HepG2 (cell line): Measurements from ENCODE around the gene SIVA1. TPM values are rescaled to one million over a fixed set of nuclear protein-coding genes. Genes with fewer than 3 reads are reported as not detected.

Experiments
- CBX5 ChIP-seq: sonication (generic); formaldehyde crosslinking; IDR thresholded peaks from 2 replicates; pipeline ENCODE4 v1.4.0; 2020; ENCODE audit warnings: missing genetic modification reagents, borderline replicate concordance
- FOXP1 ChIP-seq, 2 experiments: fragments of 450-650 bp in 1 of 2; IDR thresholded peaks; 2 replicates each; pipeline ENCODE4 v1.6.1; 2017 to 2018; ENCODE audit warnings: antibody characterized with exemption in 1 of 2
- GLMP ChIP-seq: sonication (generic); formaldehyde crosslinking; IDR thresholded peaks from 2 replicates; pipeline ENCODE4 v1.9.0; 2021; ENCODE audit warnings: missing genetic modification reagents, mild to moderate bottlenecking, borderline replicate concordance
- HNRNPLL ChIP-seq: fragments of 200-400 bp; formaldehyde crosslinking; IDR thresholded peaks from 2 replicates; pipeline ENCODE4 v1.6.1; 2017; ENCODE audit warnings: mild to moderate bottlenecking, low read depth, low read length; ENCODE audit not compliant: poor library complexity, severe bottlenecking
- KAT2B ChIP-seq: fragments of 150-350 bp; IDR thresholded peaks from 2 replicates; pipeline ENCODE4 v1.6.1; 2014; ENCODE audit warnings: low read depth, low read length, borderline replicate concordance
- MAFF ChIP-seq: IDR thresholded peaks from 2 replicates; pipeline ENCODE4 v1.6.1; 2011; ENCODE audit warnings: low read depth, low read length, improper control_type of control experiment
- MEIS1 ChIP-seq: sonication (generic); formaldehyde crosslinking; IDR thresholded peaks from 2 replicates; pipeline ENCODE4 v1.9.0; 2021; ENCODE audit warnings: mild to moderate bottlenecking, missing genetic modification reagents, moderate library complexity, borderline replicate concordance
- MTA3 ChIP-seq: sonication (generic); formaldehyde crosslinking; IDR thresholded peaks from 2 replicates; pipeline ENCODE4 v1.4.0; 2020; ENCODE audit warnings: missing genetic modification reagents
- MXI1 ChIP-seq: IDR thresholded peaks from 3 replicates; pipeline ENCODE4 v1.6.1; 2012; ENCODE audit warnings: low read depth, low read length, inconsistent platforms, borderline replicate concordance
- NBN ChIP-seq: fragments of 450-650 bp; conservative IDR thresholded peaks from 2 replicates; pipeline ENCODE4 v1.6.1; 2017
- NFIC ChIP-seq: IDR thresholded peaks from 2 replicates; pipeline ENCODE4 v1.6.1; 2012; ENCODE audit warnings: mild to moderate bottlenecking, low read length, inconsistent platforms
- POLR2AphosphoS5 ChIP-seq: IDR thresholded peaks from 2 replicates; pipeline ENCODE4 v1.6.1; 2012; ENCODE audit warnings: low read depth, low read length
- PTBP1 ChIP-seq: fragments of 200-400 bp; formaldehyde crosslinking; IDR thresholded peaks from 2 replicates; pipeline ENCODE4 v1.6.1; 2018; ENCODE audit warnings: low read length, low read depth; ENCODE audit not compliant: poor library complexity, severe bottlenecking
- RBM22 ChIP-seq: fragments of 200-400 bp; formaldehyde crosslinking; optimal IDR thresholded peaks from 2 replicates; pipeline ENCODE3; 2017; ENCODE audit warnings: mild to moderate bottlenecking, low read length, moderate library complexity
- SIX1 ChIP-seq: sonication (generic); formaldehyde crosslinking; IDR thresholded peaks from 2 replicates; pipeline ENCODE4 v1.4.0; 2020; ENCODE audit warnings: missing genetic modification reagents, borderline replicate concordance
- SMYD3 ChIP-seq: sonication (generic); formaldehyde crosslinking; IDR thresholded peaks from 2 replicates; pipeline ENCODE4 v1.8.1; 2023; ENCODE audit warnings: mild to moderate bottlenecking, missing genetic modification reagents
- SOX5 ChIP-seq: IDR thresholded peaks from 2 replicates; pipeline ENCODE4 v1.6.1; 2016; ENCODE audit warnings: borderline replicate concordance
- TIGD3 ChIP-seq: sonication (generic); formaldehyde crosslinking; IDR thresholded peaks from 2 replicates; pipeline ENCODE4 v1.5.1; 2020; ENCODE audit warnings: mild to moderate bottlenecking, missing genetic modification reagents, borderline replicate concordance
- TSC22D2 ChIP-seq: sonication (generic); formaldehyde crosslinking; IDR thresholded peaks from 2 replicates; pipeline ENCODE4 v1.5.1; 2020; ENCODE audit warnings: missing genetic modification reagents, mild to moderate bottlenecking, borderline replicate concordance
- XBP1 ChIP-seq: sonication (generic); formaldehyde crosslinking; IDR thresholded peaks from 2 replicates; pipeline ENCODE4 v1.5.0; 2020; ENCODE audit warnings: missing genetic modification reagents
- ZFP91 ChIP-seq: sonication (generic); formaldehyde crosslinking; IDR thresholded peaks from 2 replicates; pipeline ENCODE4 v1.9.0; 2022; ENCODE audit warnings: missing genetic modification reagents, mild to moderate bottlenecking, borderline replicate concordance
- ZFY ChIP-seq: sonication (generic); formaldehyde crosslinking; IDR thresholded peaks from 2 replicates; pipeline ENCODE4 v1.4.0; 2020; ENCODE audit warnings: missing genetic modification reagents
- ZNF101 ChIP-seq: sonication (generic); formaldehyde crosslinking; IDR thresholded peaks from 2 replicates; pipeline ENCODE4 v1.4.0; 2020; ENCODE audit warnings: mild to moderate bottlenecking, low read depth, missing genetic modification reagents, borderline replicate concordance
- ZNF264 ChIP-seq: sonication (generic); formaldehyde crosslinking; IDR thresholded peaks from 2 replicates; pipeline ENCODE4 v1.4.0; 2020; ENCODE audit warnings: missing genetic modification reagents
- ZNF317 ChIP-seq: sonication (generic); formaldehyde crosslinking; IDR thresholded peaks from 2 replicates; pipeline ENCODE4 v1.5.0; 2020; ENCODE audit warnings: mild to moderate bottlenecking, missing genetic modification reagents
- ZNF34 ChIP-seq: sonication (generic); formaldehyde crosslinking; IDR thresholded peaks from 2 replicates; pipeline ENCODE4 v1.4.0; 2020; ENCODE audit warnings: mild to moderate bottlenecking, missing genetic modification reagents, borderline replicate concordance
- ZNF589 ChIP-seq: sonication (generic); formaldehyde crosslinking; conservative IDR thresholded peaks from 2 replicates; pipeline ENCODE4 v1.8.0; 2022; ENCODE audit warnings: mild to moderate bottlenecking, moderate library complexity, missing genetic modification reagents
- ZNF598 ChIP-seq: sonication (generic); formaldehyde crosslinking; IDR thresholded peaks from 2 replicates; pipeline ENCODE4 v1.5.1; 2020; ENCODE audit warnings: mild to moderate bottlenecking, missing genetic modification reagents, borderline replicate concordance
- ZNF878 ChIP-seq: sonication (generic); formaldehyde crosslinking; IDR thresholded peaks from 2 replicates; pipeline ENCODE4 v1.8.1; 2023; ENCODE audit warnings: mild to moderate bottlenecking, missing genetic modification reagents, moderate library complexity
- polyA plus RNA-seq, 8 experiments: library from polyadenylated mRNA; depleted of rRNA in 3 of 8; stranded (reverse) in 7 of 8; unstranded in 1 of 8; fragments of >200 nt; fragmentation: Illumina TruSeq in 4 of 8; extraction: Trizol in 4 of 8; gene quantifications; 2 replicates each; pipeline versions ENCODE4 v1.2.1 to v1.2.3, GENCODE V29; 2011 to 2016; ENCODE audit warnings: low read depth in 4 of 8, missing spikeins in 1 of 8, mixed read lengths in 1 of 8; ENCODE audit not compliant: insufficient read depth in 1 of 8
- total RNA-seq, 5 experiments: library from RNA; depleted of rRNA; stranded (reverse); fragments of >200 nt; fragmentation: Illumina TruSeq; extraction: Trizol; gene quantifications; 2 replicates each; pipeline ENCODE4 v1.2.3, GENCODE V29; 2016; ENCODE audit warnings: low read depth in 1 of 5

Gene SIVA1
- total and polyA plus RNA-seq, 2 of the 13 experiments (the other 11 are each of a cell fraction or from before 2014, with no cell fraction given): 123 to 186 TPM

GRCh38 chr14:104754213-104754851 lies 1.4 kb downstream of the SIVA1 start (continued):
- TF ChIP-seq HNRNPLL: no peak
- TF ChIP-seq TSC22D2 (CRISPR knock-in tag): no peak
- no peak for TF ChIP-seq FOXP1 (IDR thresholded peaks at IDR 0.05)
- no peak for TF ChIP-seq FOXP1 (CRISPR knock-in tag; IDR thresholded peaks at IDR 0.05)
- peak; percentile 84 for TF ChIP-seq RBM22
- TF ChIP-seq ZNF317 (CRISPR knock-in tag): no peak
- no peak for TF ChIP-seq SOX5
- no peak for TF ChIP-seq ZNF589 (CRISPR knock-in tag)
- TF ChIP-seq TIGD3 (CRISPR knock-in tag): no peak
- no peak for TF ChIP-seq NBN
- TF ChIP-seq MEIS1: no peak
- TF ChIP-seq PTBP1: no peak
- no peak for TF ChIP-seq ZNF878
- TF ChIP-seq MAFF: no peak
- no peak for TF ChIP-seq GLMP (CRISPR knock-in tag)
- TF ChIP-seq XBP1 (CRISPR knock-in tag): no peak
- TF ChIP-seq MTA3 (CRISPR knock-in tag): no peak
- TF ChIP-seq SMYD3: no peak
- no peak for TF ChIP-seq KAT2B
- TF ChIP-seq ZNF264 (CRISPR knock-in tag): no peak
- no peak for TF ChIP-seq SIX1 (CRISPR knock-in tag)
- TF ChIP-seq MXI1: no peak; the same call in 2 of the 3 replicates
- TF ChIP-seq CBX5 (CRISPR knock-in tag): no peak
- 0 out of 2 replicates have a peak, but pooled peaks have one; percentile 37 for TF ChIP-seq POLR2AphosphoS5
- peak; percentile 20 for TF ChIP-seq ZFY
- no peak for TF ChIP-seq ZFP91
- no peak for TF ChIP-seq NFIC
- no peak for TF ChIP-seq ZNF598 (CRISPR knock-in tag)
- no peak for TF ChIP-seq ZNF34 (CRISPR knock-in tag)
- TF ChIP-seq ZNF101: no peak
